Ishikawa (cell line): Measurements from ENCODE around the gene NPAS2.

ENCODE experiments used
- EGR1 ChIP-seq: IDR thresholded peaks from 2 replicates; pipeline ENCODE4 v1.6.1; 2012
- EP300 ChIP-seq: IDR thresholded peaks from 2 replicates; pipeline ENCODE4 v1.6.1; 2012; ENCODE audit warnings: borderline replicate concordance
- RAD21 ChIP-seq: IDR thresholded peaks from 2 replicates; pipeline ENCODE4 v1.6.1; 2012; ENCODE audit warnings: low read depth
- REST ChIP-seq: IDR thresholded peaks from 2 replicates; pipeline ENCODE4 v1.6.1; 2012; ENCODE audit warnings: low read depth, mild to moderate bottlenecking
- TEAD4 ChIP-seq: IDR thresholded peaks from 2 replicates; pipeline ENCODE4 v1.6.1; 2012
- YY1 ChIP-seq: IDR thresholded peaks from 2 replicates; pipeline ENCODE4 v1.6.1; 2012; ENCODE audit warnings: low read depth

GRCh38 chr2:100831831-100832230 is 11.9 kb downstream of the NPAS2 start:
- no peak for TF ChIP-seq YY1
- TF ChIP-seq EP300 = no peak
- no peak for TF ChIP-seq RAD21
- no peak for TF ChIP-seq REST
- no peak for TF ChIP-seq TEAD4
- TF ChIP-seq EGR1 = no peak
